DOHH2 (cell line): ENCODE measurements around the gene EHD2.
"Not testable (repeated sequence)": the region's sequence is repeated elsewhere in the genome, so short reads cannot be mapped to it uniquely, and the experiment has no call there.

Experiments used
- H3F3A ChIP-seq: fragments of 200-600 bp; sonication (generic), shearing (Covaris generic); 2 replicates; pipeline ENCODE4 v1.6.0; 2016; ENCODE audit warnings: antibody characterized with exemption, mild to moderate bottlenecking; ENCODE audit not compliant: control insufficient read depth, insufficient read depth
- H3K27ac ChIP-seq: fragments of 200-600 bp; sonication (generic); 2 replicates; pipeline ENCODE4 v1.5.1; 2014; ENCODE audit warnings: low read depth, mild to moderate bottlenecking, low read length, moderate library complexity
- H3K27me3 ChIP-seq: fragments of 200-600 bp; sonication (generic); 2 replicates; pipeline ENCODE4 v1.6.1; 2014; ENCODE audit warnings: mild to moderate bottlenecking, low read length, mixed read lengths; ENCODE audit not compliant: control insufficient read depth
- H3K36me3 ChIP-seq: fragments of 200-600 bp; sonication (generic); 2 replicates; pipeline ENCODE4 v1.6.1; 2014; ENCODE audit warnings: mild to moderate bottlenecking, low read length, moderate library complexity, mixed read lengths; ENCODE audit not compliant: control insufficient read depth
- H3K4me1 ChIP-seq: fragments of 200-600 bp; sonication (generic); 2 replicates; pipeline ENCODE4 v1.6.1; 2014; ENCODE audit warnings: mild to moderate bottlenecking, low read length, mixed read lengths; ENCODE audit not compliant: control insufficient read depth
- H3K4me2 ChIP-seq: fragments of 200-600 bp; sonication (generic); 2 replicates; pipeline ENCODE4 v1.6.0; 2014; ENCODE audit warnings: mild to moderate bottlenecking, low read length, moderate library complexity
- H3K4me3 ChIP-seq: fragments of 200-600 bp; sonication (generic); 2 replicates; pipeline ENCODE4 v1.5.1; 2014; ENCODE audit warnings: mild to moderate bottlenecking, low read length, mixed read lengths
- H3K79me2 ChIP-seq: fragments of 200-600 bp; sonication (generic); 2 replicates; pipeline ENCODE4 v1.6.1; 2014; ENCODE audit warnings: mild to moderate bottlenecking, low read length, mixed read lengths; ENCODE audit not compliant: control insufficient read depth
- H3K9me2 ChIP-seq: fragments of 200-600 bp; sonication (generic); replicated peaks from 2 replicates; pipeline ENCODE4 v1.6.1; 2014; ENCODE audit warnings: mild to moderate bottlenecking, low read length, mixed read lengths; ENCODE audit not compliant: control insufficient read depth
- H3K9me3 ChIP-seq: fragments of 200-600 bp; sonication (generic); 2 replicates; pipeline ENCODE4 v1.6.1; 2014; ENCODE audit warnings: antibody characterized with exemption, low read length, mixed read lengths; ENCODE audit not compliant: control insufficient read depth, insufficient read depth
- H4K20me1 ChIP-seq: fragments of 200-600 bp; sonication (generic); 2 replicates; pipeline ENCODE4 v1.6.0; 2014; ENCODE audit warnings: low read depth, mild to moderate bottlenecking, antibody characterized with exemption, low read length, moderate library complexity; ENCODE audit not compliant: control insufficient read depth, insufficient read depth
- CTCF ChIP-seq: fragments of 200-600 bp; sonication (generic); IDR thresholded peaks from one replicate; pipeline ENCODE4 v1.5.1; 2014; ENCODE audit warnings: antibody characterized with exemption, mild to moderate bottlenecking, low read depth, low read length; ENCODE audit not compliant: poor library complexity, severe bottlenecking
- EZH2phosphoT487 ChIP-seq: fragments of 200-600 bp; sonication (generic); IDR thresholded peaks from 2 replicates; pipeline ENCODE4 v1.6.1; 2017; ENCODE audit warnings: borderline replicate concordance, mild to moderate bottlenecking, antibody characterized with exemption, low read length, moderate library complexity, mixed read lengths

Gene EHD2

GRCh38 chr19:47776568-47776967, 63.3 kb downstream of the EHD2 start:
- H3K4me2 ChIP-seq = no peak overlapping the region

GRCh38 chr19:47777245-47778048, 64.2 kb downstream of the EHD2 start:
- not testable (repeated sequence) for H3F3A ChIP-seq, H3K36me3 ChIP-seq, H3K27me3 ChIP-seq, H4K20me1 ChIP-seq, H3K9me3 ChIP-seq, H3K79me2 ChIP-seq, H3K9me2 ChIP-seq, H3K27ac ChIP-seq
- H3K4me3 ChIP-seq = peak overlapping the region; percentile 72; the same call in 1 of the 2 replicates
- H3K4me2 ChIP-seq = peak overlapping the region; percentile 74
- H3K4me1 ChIP-seq = peaks cover 14% of the 10 kb centered on the region; the same call in 1 of the 2 replicates

More at GRCh38 chr19:47776568-47776967, 63.3 kb downstream of the EHD2 start:
- Histone ChIP-seq H3K27me3 (peaks cover 7% of the 10 kb centered on the region), H3K9me2 (no peaks in the 10 kb centered on the region), H3F3A (no peaks in the 10 kb centered on the region; the same call in 1 of the 2 replicates), H4K20me1 (no peaks in the 10 kb centered on the region), H3K4me3 (no peak overlapping the region), H3K36me3 (no peaks in the 10 kb centered on the region), H3K27ac (no peak overlapping the region), H3K79me2 (no peaks in the 10 kb centered on the region), H3K4me1 (peaks cover 14% of the 10 kb centered on the region; the same call in 1 of the 2 replicates), H3K9me3 (no peaks in the 10 kb centered on the region)
- TF ChIP-seq CTCF = no peak
- TF ChIP-seq EZH2phosphoT487 = no peak

- H3K4me1 ChIP-seq = peaks cover 14% of the 10 kb centered on the region; the same call in 1 of the 2 replicates
- no peaks in the 10 kb centered on the region for H3K9me2 ChIP-seq
- H3K27me3 ChIP-seq = peaks cover 7% of the 10 kb centered on the region
- H3K4me3 ChIP-seq = peak within 1 kb of the TSS; percentile 72
- no peaks in the 10 kb centered on the region; the same call in 1 of the 2 replicates for H3F3A ChIP-seq
- no peaks in the 10 kb centered on the region for H3K9me3 ChIP-seq
- H3K4me2 ChIP-seq = peak within 1 kb of the TSS; percentile 74
- no peak for TF ChIP-seq EZH2phosphoT487
- TF ChIP-seq CTCF = no peak
- H4K20me1 ChIP-seq = no peaks in the 10 kb centered on the region
- H3K79me2 ChIP-seq = no peaks in the 10 kb centered on the region
- H3K36me3 ChIP-seq = no peaks in the 10 kb centered on the region
- no peak within 1 kb of the TSS for H3K27ac ChIP-seq
Observed at GRCh38 chr19:47778049-47778953, 65.1 kb downstream of the EHD2 start, which contains the start of gene SELENOW. TSS of gene SELENOW (plus strand) at chr19:47778703. CDS start at chr19:47778786, 83 bp downstream.
